Measurements from ENCODE around the gene SS18L1.

The SS18L1 gene

DNA sequence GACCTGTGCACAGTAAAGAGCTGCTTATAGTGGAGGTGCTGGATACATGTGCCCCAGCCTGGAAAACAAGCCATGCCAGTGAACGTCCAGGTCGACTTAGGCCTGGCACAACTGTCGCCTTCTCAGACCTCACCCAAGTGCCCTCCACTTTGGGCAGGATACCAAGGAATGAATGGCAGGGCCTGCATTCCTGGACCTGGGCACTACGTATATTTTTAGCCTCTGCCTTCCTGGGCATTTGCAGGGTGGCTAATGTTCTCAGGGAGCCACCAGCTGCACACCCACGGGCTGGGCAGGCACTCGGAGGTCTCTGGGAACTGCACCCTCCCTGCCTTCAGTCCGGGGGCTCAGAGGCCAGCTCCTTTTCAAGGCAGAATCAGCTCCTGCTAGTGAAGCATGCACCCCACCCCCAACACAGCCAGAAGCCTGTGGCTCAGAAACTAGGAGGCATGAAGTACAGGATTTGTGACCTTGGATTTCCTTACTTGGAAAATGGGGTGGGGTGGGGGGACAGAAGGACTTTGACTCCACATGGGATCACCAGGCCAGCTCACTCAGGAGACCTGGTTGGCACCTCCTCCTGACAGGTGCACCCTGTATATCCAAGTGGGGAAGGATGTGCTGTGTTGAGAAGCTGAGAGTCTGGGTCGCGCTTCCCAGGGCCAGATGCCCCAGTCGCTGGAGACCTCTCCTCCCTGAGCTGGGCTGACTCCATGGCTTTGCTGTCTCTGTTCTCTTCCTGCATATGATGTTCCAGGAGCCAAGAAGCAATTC lies 23.8 kb upstream of the SS18L1 start:
- no peak for DNase-seq (ENCODE audit: low spot score)

DNA sequence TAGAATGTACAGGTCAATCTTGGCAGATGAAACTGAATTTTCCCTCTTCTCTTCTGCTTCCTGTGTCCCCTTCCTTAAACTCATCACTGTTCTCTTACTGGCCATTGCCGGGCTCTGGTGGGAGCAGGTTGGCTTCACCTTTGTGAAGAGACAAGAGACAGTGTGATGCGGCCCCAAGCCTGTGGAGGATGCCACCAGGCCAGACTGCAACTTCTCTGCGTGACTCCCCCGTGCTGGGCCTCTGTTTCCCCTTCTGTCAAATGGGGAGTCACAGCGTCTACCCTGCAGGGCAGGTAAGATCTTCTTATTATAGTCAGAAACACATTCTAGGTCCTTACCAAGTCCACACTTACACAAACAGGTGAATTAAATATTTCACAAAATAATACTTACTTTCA lies 23.2 kb upstream of the SS18L1 start:
- DNase-seq (ENCODE audit: low spot score): no peak

DNA sequence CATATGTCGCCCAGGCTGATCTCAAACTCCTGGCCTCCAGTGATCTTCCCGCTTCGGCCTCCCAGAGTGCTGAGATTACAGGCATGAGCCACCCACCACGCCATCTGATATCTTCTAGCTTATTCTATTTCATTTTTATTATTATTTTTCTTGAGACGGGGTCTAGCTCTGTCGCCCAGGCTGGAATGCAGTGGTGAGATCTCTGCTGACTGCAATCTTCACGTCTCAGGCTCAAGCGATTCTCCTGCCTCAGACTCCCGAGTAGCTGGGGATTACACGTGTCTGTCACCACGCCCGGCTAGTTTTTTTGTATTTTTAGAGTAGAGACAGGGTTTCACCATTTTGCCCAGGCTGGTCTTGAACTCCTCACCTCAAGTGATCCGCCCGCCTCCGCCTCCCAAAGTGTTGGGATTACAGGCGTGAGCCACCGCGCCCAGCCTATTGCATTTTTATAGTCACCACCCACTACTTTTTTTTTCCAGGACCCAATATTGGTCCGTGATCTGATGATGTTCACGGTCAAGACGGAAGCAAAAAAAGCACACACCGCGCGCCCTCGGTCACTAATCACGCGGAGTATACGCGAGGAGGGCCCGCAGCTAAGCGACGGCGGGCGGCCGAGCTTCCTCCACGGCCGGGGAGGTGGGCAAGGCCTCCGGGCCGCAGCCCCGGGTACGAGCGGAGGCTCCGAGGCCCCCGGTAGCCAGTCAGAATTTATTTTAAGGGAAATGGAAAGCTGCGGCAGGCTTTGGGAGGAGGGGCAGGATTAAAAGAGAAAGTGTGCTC lies 22.4 kb upstream of the SS18L1 start:
- peak; percentile 21 for DNase-seq (ENCODE audit: low spot score)

DNA sequence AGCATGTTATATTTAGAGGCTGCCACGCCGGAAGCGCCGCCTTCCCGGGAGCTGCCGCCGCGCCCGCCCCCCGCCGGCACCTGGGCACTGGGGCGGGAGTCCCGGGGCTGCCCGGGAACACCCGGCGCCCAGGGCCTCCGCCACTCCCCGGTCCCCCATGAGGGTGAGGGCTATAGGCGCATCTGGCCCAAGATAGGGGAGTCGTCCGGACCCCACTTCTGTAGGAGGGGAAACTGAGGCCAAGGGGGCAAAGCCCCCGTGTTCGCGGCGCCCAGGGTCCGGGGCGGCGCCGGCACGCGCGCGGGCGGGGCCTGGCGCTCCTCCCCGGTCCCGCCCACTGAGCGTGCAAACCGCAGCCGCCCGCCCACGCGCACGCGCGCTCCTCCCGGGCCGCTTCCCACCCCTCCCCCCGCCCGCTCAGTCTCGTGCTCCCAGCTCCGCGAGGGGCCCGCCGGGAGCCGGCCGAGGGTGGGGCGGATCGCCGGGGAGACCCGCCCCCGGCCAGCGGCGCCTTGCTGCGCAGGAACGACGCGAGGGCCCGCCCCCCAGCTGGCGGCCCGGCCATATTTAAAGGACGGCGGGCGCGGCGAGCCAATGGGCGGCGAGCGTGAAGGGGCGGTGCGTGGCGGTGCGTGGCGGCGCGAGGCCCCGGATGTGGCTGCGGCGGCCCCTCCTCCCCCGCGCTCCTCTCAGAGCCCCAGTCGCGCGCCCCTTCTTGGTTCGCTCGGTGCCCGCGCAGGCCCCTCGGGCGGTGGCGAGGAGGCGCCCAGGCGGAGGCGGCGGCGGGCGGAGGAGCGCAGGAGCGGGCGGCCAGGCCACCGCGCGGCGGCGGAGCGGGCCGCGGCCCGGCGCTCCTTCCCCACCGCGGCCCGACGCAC lies 21.6 kb upstream of the SS18L1 start, which contains the start of gene LSM14B:
Gene LSM14B (plus strand): TSS at position 700 of the 878 bp plus-strand sequence. CDS start 192 bp downstream, outside the sequence.
- DNase-seq (ENCODE audit: low spot score): peak; percentile 98

DNA sequence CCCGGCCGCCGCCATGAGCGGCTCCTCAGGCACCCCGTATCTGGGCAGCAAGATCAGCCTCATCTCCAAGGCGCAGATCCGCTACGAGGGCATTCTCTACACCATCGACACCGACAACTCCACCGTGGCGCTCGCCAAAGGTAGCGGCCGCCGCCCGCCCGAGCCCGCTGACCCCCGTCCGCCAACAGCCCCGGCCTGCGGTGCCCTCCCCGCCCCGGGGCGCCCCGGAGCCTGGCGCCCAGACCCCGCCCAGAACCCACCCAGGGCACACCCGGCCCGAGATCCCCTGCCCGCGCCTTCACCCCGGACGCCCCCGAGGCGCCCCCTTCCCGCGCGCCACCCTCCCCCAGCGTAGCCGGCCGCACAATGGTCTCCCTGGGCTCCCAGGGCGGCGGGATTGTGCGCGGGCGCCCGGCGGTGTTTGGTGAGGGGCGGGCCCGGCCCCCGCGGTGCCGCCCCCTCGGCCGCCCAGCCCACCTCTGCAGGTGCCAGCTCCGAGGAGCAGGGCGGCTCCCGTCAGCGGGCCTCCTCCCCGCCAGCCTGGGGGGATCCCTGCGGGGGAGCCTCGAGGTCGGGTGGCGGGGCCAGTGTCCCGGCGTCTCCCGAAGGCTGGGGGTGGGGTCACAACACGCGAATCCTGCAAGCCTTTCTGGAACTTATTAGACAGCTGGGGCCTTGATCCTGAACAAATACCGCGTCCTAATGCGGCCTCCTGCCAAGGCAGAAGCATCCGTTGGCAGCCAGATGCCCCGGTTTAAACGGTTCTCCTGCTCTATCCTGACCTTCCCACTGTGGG lies 20.7 kb upstream of the SS18L1 start:
- DNase-seq (ENCODE audit: low spot score): no peak

DNA sequence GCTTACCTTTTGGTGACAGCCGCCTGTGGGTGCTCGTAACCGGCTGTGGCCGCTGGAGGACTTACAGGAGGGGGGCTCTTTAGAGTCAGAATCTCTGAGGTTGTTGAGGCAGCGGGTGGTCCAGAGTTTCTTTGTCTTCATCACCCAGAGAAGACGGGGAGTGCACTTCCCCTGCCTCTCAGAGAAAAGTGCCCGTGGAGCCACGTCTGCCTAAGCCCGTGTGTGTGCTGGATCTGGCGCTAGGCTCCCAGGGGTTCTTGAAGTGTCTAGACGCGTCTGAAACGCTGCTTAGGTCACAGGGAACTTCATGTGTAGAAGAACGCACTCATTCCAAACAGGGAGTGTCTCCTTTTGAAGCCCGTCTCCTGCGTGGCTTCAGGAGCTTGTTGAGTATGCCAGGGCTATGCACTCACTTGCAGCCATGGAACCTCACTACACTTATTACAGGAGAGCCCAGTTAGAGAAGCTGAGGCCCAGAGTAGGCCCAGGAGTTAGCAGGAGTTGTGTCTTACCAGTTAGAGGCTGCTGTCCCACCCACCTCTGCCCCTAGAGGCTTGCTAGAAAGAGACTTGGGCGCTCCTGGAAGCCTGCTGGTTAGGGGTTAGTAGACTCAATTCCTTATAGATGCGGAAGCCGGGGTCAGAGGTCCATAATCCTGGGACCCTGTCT lies 20.0 kb upstream of the SS18L1 start:
- DNase-seq (ENCODE audit: low spot score): no peak

DNA sequence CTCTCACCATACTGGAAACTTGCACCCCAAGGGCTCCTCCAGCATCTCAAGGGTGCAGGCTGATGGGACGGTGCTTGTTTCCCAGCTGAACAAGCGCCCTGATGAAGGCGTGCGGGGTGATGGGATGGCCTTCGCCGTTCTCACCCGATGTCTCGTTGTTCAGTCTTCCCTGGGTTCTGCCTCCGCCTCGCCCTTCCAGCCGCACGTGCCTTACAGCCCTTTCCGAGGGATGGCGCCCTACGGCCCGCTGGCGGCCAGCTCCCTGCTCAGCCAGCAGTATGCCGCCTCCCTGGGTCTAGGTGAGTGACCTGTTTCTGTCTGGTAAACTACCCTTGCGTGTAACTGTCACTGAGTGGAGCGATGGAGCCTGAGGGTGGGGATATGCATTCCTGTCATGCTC lies 17.4 kb upstream of the SS18L1 start:
- DNase-seq (ENCODE audit: low spot score): no peak

DNA sequence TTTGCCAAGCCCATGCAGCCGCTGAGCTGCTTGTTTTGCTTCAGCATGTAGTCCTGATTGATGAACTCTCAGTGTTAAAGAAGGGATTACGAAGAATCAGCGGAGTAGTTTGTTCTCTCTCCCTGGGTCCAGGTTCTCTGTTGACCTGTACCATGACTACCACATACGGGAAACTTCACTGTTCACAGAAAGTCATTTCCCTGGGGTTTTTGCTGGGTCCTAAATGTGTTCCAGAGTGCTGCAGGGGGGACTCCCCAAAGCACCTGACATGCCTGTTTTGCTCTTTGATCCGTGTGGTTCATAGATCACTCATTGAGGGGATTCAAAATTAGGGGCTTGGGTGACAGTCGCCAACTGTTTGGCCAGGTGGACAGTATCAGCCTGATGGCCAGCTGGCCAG lies 15.8 kb upstream of the SS18L1 start:
- DNase-seq (ENCODE audit: low spot score): no peak

DNA sequence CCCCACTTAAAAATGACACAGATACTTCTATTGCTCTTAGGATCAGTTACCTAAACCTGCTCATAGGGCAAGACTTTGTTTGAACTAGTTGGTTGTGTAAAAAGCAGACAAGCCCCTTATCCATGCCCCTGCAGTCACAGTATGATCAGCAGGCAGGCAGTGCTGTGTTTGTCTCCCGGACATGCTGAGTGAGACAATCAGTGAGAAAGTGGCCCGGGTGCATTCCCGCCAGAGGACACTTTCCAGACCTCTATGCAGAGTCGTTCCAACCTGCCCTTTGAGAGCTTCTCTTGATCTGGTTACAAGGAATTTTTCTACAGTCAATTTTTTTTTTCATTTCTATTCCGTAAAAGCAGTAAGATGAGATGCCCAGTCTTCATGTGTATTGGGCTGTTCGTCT lies 15.1 kb upstream of the SS18L1 start:
- no peak for DNase-seq (ENCODE audit: low spot score)

DNA sequence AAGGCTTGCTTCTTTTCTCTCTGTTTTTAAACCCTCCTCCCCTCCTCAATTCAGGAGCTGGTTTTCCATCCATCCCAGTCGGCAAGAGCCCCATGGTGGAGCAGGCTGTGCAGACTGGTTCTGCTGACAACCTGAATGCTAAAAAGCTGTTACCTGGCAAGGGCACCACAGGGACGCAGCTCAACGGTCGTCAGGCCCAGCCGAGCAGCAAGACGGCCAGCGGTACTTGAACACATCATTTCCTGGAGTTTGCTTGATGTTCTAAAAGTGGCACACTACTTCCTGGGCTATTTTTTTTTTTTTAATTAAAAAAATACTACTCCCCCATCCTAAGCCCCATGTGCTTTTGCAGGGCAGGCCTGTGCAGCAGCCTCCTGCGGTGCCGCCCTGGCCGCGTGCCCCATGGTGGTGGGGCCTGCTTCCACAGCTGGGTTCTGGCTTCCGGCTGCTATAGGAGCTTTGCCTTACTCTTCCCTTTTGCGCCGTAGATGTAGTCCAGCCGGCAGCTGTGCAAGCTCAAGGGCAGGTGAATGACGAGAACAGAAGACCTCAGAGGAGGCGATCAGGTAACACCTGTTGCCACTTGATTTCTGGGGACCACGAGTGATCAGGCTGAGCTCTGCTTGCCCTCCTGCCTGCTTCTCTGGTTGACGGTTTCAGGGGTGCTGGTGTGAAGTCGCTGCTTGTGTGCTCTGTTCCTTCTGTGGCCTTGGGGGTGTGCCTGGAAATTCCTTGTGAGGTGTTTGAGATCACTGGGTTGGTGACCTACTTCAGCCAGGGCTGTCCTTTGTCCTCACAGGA lies 13.6 kb upstream of the SS18L1 start:
- DNase-seq (ENCODE audit: low spot score): no peak

DNA sequence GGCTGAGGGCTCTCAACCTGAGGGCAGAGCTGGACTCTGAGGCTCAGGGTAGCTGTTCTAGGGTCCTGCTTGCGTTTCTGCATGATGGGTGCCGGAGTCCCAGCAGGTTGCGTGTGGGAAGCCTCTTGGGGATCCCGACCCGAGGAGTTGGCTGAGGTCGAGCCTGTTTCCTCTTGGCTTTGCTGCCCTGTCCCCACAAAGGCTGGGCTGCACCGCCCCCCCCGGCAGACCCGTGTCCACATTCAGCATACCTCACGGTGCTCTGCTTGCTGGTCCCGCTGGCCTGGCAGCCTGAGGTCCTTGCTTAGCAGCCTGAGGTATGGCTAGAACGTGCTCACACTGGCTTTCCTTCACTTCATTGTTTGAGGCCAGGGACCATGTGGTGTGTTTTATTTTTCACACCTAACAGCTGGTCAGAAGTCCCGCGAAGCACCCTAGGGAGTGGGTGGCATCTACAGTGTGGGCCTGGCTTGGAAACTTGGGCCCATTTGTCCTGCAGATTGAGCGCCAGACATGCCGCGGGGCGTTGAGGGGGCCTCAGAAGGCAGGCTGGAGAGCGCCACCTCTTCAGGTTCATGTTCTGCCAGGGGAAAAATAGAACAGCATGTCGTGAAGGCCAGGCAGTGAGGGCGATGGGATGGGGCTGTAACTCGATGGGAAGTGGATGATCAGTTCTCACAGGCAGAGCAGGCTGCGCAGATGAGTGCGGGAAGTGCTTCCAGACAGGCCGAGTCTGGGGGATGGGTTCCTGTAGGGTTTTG lies 11.8 kb upstream of the SS18L1 start:
- DNase-seq (ENCODE audit: low spot score): no peak

DNA sequence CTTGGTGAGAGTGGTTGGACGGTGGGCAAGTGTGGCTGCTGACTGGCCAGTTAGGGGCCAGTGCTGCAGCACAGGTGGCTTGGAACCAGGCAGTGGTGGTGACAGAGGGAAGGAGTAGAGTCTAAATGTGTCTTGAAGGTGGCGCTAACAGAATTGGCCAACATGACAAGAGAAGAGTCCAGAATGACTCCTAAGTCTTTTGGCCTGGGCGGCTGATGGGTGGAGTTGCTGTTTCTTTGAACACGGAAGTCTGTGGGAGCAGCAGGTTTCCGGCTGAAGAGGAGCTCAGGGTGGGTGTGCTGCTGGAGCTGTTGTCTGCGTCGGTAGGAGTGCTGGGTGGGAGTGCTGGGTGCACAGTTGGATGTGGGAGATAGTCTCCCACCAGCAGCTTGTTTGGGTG lies 11.1 kb upstream of the SS18L1 start:
- DNase-seq (ENCODE audit: low spot score): no peak

DNA sequence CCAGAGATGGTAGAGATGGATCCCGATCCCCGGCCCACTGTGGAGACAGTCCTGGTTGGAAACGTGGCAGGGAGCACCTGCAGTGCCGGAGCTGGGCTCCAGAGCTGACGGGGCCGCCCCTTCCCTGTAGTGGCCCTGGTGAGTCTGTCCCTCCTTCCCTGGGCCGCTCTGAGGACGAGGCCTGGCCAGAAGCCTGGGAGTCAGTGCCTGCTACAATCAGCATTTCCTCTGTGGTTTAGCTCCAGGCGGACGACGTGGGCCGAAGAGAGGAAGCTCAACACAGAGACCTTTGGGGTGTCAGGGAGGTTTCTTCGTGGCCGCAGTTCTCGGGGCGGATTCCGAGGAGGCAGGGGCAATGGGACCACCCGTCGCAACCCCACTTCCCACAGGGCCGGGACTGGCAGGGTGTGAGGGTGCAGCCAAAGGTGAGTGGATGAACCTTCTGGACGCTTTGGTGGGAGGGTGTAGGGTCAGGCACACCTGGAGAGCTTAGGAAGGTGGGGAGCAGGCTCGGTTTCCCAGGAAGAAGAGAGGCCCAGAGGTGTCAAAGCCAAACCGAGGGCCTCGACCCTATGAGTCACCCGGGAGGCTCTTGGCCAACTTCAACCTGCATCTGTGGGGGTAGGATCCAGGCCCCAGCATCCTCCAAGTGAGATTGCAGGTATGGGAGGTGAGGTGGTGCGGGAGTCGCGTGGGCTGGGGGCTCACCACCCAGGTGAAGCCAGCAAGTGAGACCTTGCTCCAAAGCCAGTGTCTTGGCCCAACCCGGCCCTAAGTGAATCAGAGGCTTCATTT lies 10.3 kb upstream of the SS18L1 start:
- DNase-seq (ENCODE audit: low spot score): no peak

DNA sequence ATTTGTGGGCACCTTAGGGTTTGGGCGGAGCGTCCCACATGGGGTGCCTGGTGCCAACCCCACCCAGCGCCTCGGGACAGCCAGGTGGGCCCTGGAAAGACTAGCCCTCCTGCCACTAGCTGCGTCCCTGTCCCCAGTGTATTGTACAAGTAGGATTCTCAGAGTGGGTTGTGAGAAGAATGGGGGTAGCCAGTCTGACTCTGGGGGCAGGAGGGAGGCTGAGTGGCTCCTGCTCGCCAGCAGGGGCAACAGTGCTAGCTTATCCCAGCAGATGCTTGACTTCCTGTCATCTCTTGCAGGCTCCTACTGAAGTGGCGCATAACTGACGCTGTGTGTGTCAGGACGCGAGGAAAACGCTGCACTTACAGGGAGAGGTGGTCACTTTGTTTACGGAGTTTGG lies 9.7 kb upstream of the SS18L1 start:
- no peak for DNase-seq (ENCODE audit: low spot score)

DNA sequence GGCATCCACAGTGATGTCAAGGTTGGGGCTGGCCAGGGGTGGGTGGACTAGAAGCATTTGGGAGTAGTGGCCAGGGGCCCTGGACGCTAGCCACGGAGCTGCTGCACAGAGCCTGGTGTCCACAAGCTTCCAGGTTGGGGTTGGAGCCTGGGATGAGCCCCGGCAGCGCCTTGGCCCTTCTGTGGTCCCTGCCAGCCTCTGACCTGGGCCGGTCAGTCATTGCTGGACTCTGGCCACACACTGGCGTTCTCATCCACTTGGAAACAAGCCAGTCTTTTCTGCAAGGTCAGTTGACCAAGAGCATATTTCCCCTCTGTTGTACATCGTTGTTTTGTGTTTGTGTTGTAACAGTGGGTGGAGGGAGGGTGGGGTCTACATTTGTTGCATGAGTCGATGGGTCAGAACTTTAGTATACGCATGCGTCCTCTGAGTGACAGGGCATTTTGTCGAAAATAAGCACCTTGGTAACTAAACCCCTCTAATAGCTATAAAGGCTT lies 8.8 kb upstream of the SS18L1 start:
- DNase-seq (ENCODE audit: low spot score): no peak

DNA sequence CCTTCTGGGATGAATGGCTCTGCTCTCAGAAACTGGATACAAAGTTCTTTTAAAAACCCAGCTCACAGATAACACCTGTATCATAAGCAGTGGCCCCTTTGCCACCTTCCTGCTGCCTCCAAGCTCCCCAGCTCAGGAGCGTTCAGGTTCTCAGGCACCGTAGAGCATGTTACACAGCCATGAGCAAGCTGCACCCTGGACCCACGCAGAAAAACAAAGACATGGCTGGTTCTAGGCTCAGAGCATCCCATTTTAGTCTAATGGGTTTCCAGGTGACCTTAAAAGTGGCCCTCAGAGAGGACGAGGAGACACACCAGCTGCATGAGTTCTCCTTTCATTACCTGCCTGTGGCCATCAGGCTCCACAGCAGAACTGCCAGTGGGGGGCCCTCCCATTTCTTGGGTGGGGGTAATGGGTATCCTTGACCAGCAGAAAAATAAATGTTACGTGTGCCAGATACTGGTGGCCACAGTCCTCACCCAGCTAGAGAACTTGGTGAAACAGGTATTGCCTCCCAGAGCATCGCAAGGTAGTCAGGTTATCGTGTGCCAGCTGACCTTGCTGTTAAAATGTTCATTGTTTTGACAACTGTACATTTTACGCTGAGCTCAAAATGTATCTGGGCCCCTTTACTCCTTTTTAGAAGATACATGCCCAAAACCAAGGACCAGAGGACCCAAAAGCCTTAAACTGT lies 7.8 kb upstream of the SS18L1 start:
- DNase-seq (ENCODE audit: low spot score): no peak

DNA sequence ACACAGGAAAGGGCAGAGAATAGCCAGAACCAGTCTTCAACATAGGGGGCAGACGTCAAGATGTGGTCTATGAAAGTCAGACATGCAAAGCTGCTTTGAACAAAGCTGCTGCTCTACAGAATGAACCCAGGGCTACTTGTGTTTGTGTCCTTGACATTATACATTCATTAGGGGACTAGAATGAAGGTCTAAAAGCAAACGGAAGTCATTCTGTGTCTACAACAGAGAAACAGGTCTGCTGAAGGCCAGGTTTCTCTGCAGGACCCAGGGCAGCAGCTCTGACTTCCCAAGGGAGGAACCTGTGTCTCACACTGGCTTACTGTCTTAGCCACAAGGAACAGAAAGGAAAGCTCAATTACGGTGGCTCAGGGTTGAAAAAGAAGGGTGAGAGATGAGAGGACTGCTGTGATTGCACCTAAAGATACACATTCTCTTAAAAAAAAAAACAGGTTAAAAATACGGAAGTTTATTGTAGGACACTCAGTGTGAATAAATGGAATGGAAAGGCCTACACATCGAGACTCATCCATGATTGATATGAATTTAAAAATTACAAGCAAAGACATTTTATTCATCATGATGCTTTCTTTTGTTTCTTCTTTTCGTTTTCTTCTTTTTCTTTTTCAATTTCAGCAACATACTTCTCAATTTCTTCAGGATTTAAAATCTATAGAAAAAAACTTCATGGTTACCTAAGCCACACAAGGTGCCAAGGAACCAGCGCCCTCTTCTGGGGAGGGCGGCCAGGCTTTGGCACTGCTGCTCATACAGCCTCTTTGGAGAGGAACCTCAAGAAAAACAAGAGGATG lies 7.1 kb upstream of the SS18L1 start:
- DNase-seq (ENCODE audit: low spot score): peak; percentile 69
